Kasumi-1 (cell line): Measurements from ENCODE around the gene FOXP4.

ENCODE experiments used
- DNase-seq, 2 experiments: peaks; one replicate each; lab custom pipeline; 2025; lab: John Stamatoyannopoulos, UW

FOXP4 gene

GRCh38 chr6:41626022-41626421, 79.8 kb downstream of the FOXP4 start:
- no peak for DNase-seq

GRCh38 chr6:41626917-41627316, 80.7 kb downstream of the FOXP4 start:
- DNase-seq: peak; percentile 63 to 80

- no peak for DNase-seq
Observed at GRCh38 chr6:41629128-41629527, 82.9 kb downstream of the FOXP4 start.

GRCh38 chr6:41630069-41630468, 83.9 kb downstream of the FOXP4 start:
- no peak for DNase-seq

- DNase-seq: no peak
Observed at GRCh38 chr6:41630946-41631345, 84.8 kb downstream of the FOXP4 start.

- DNase-seq: no peak
Observed at GRCh38 chr6:41633056-41633634, 87.0 kb downstream of the FOXP4 start.

GRCh38 chr6:41634657-41635056, 88.5 kb downstream of the FOXP4 start:
- peak; percentile 11 to 35 for DNase-seq

- no peak for DNase-seq
Observed at GRCh38 chr6:41635365-41635764, 89.2 kb downstream of the FOXP4 start.

GRCh38 chr6:41636833-41637193, 90.6 kb downstream of the FOXP4 start:
- DNase-seq: no peak

GRCh38 chr6:41637194-41638001, 91.2 kb downstream of the FOXP4 start:
- DNase-seq: no peak

- peak in 1 of 2 experiments; percentile 14 for DNase-seq
Observed at GRCh38 chr6:41638002-41638934, 92.1 kb downstream of the FOXP4 start, which contains the start of gene MDFI. TSS of gene MDFI (plus strand) at chr6:41638468. CDS start at chr6:41638750, 282 bp downstream.

GRCh38 chr6:41638935-41639808, 93.0 kb downstream of the FOXP4 start:
- DNase-seq: peak; percentile 47 to 74

- DNase-seq: no peak
Observed at GRCh38 chr6:41639809-41640371, 93.7 kb downstream of the FOXP4 start.

- no peak for DNase-seq
Observed at GRCh38 chr6:41640426-41640825, 94.2 kb downstream of the FOXP4 start.

GRCh38 chr6:41641352-41641925, 95.3 kb downstream of the FOXP4 start:
- DNase-seq: no peak

- DNase-seq: no peak
Observed at GRCh38 chr6:41642090-41642959, 96.1 kb downstream of the FOXP4 start.

- no peak for DNase-seq
Observed at GRCh38 chr6:41642960-41643898, 97.0 kb downstream of the FOXP4 start.

- DNase-seq: no peak
Observed at GRCh38 chr6:41643899-41644269, 97.7 kb downstream of the FOXP4 start.
